ENCODE results near the gene FCSK. TPM values are rescaled to one million over a fixed set of nuclear protein-coding genes. Genes with fewer than 3 reads are reported as not detected.

Gene FCSK
- polyA plus RNA-seq, 1 experiment: 4.0 TPM

GRCh38 chr16:70416748-70417616, 37.4 kb upstream of the FCSK start:
- no peak overlapping the region for H3K4me3 ChIP-seq (ENCODE audit: low read depth, low read length)
- ChIA-PET POLR2A (interaction anchor here (0.7 kb wide), 1 partner anchor 16 kb away, joined by 5 read pairs; no protein-coding TSS in a partner anchor), CTCF (interaction anchor here (0.5 kb wide), 1 partner anchor 15 kb away, joined by 3 read pairs; no protein-coding TSS in a partner anchor)
- DNase-seq (ENCODE audit: low read depth, low spot score): no peak
- no peak overlapping the region for H3K27ac ChIP-seq (ENCODE audit: low read depth, low read length)
- no peaks in the 10 kb centered on the region for H3K27me3 ChIP-seq (ENCODE audit: control insufficient read depth, insufficient read depth, low read length)
- H3K9me3 ChIP-seq (ENCODE audit: control insufficient read depth, insufficient read depth, low read length): no peaks in the 10 kb centered on the region
- no peak for TF ChIP-seq CTCF (IDR thresholded peaks at IDR 0.05; ENCODE audit: low read depth, low read length)

GRCh38 chr16:70417661-70418060, 36.7 kb upstream of the FCSK start:
- no peak for TF ChIP-seq CTCF (IDR thresholded peaks at IDR 0.05; ENCODE audit: low read depth, low read length)

GRCh38 chr16:70418274-70418992, 36.0 kb upstream of the FCSK start:
- H3K4me3 ChIP-seq (ENCODE audit: low read depth, low read length): no peak overlapping the region
- POLR2A ChIA-PET: no interaction called here
- H3K27me3 ChIP-seq (ENCODE audit: control insufficient read depth, insufficient read depth, low read length): no peaks in the 10 kb centered on the region
- no peak overlapping the region for H3K27ac ChIP-seq (ENCODE audit: low read depth, low read length)
- no peak for DNase-seq (ENCODE audit: low read depth, low spot score)
- TF ChIP-seq CTCF (IDR thresholded peaks at IDR 0.05; ENCODE audit: low read depth, low read length): no peak
- H3K9me3 ChIP-seq (ENCODE audit: control insufficient read depth, insufficient read depth, low read length): no peaks in the 10 kb centered on the region
- CTCF ChIA-PET: no interaction called here

More at GRCh38 chr16:70417661-70418060, 36.7 kb upstream of the FCSK start:
- ChIA-PET CTCF (interaction anchor here (0.5 kb wide), 1 partner anchor 16 kb away, joined by 3 read pairs; no protein-coding TSS in a partner anchor), POLR2A (interaction anchor here (0.7 kb wide), 1 partner anchor 15 kb away, joined by 5 read pairs; no protein-coding TSS in a partner anchor)
- Histone ChIP-seq H3K27me3 (ENCODE audit: control insufficient read depth, insufficient read depth, low read length) (no peaks in the 10 kb centered on the region), H3K4me3 (ENCODE audit: low read depth, low read length) (no peak overlapping the region), H3K9me3 (ENCODE audit: control insufficient read depth, insufficient read depth, low read length) (no peaks in the 10 kb centered on the region), H3K27ac (ENCODE audit: low read depth, low read length) (no peak overlapping the region)
- DNase-seq (ENCODE audit: low read depth, low spot score): no peak

GRCh38 chr16:70418993-70419318, 35.4 kb upstream of the FCSK start:
- ChIA-PET CTCF (no interaction called here), POLR2A (no interaction called here)
- Histone ChIP-seq H3K9me3 (ENCODE audit: control insufficient read depth, insufficient read depth, low read length) (no peaks in the 10 kb centered on the region), H3K27ac (ENCODE audit: low read depth, low read length) (no peak overlapping the region), H3K4me3 (ENCODE audit: low read depth, low read length) (no peak overlapping the region), H3K27me3 (ENCODE audit: control insufficient read depth, insufficient read depth, low read length) (no peaks in the 10 kb centered on the region)
- no peak for DNase-seq (ENCODE audit: low read depth, low spot score)
- no peak for TF ChIP-seq CTCF (IDR thresholded peaks at IDR 0.05; ENCODE audit: low read depth, low read length)
